HL-60 (cell line): ENCODE data around the gene ZNRF1.

Source experiments
- DNase-seq, 2 experiments: peaks; one replicate each; pipeline ENCODE4 v3.0.0-alpha.2; 2010 to 2020; ENCODE audit warnings: low read depth in 1 of 2, low spot score in 1 of 2
- H3K27ac ChIP-seq: fragments of 250-450 bp; sonication (Bioruptor Pico); replicated peaks from 2 replicates; pipeline ENCODE4 v1.5.1; 2020; ENCODE audit warnings: mild to moderate bottlenecking, moderate library complexity
- H3K27me3 ChIP-seq: fragments of 250-450 bp; sonication (Bioruptor Pico); 2 replicates; pipeline ENCODE4 v1.5.1; 2021; ENCODE audit warnings: mild to moderate bottlenecking, moderate library complexity; ENCODE audit not compliant: insufficient read depth, poor library complexity, severe bottlenecking
- H3K4me3 ChIP-seq: replicated peaks from 2 replicates; pipeline ENCODE4 v1.5.1; 2011; ENCODE audit warnings: mild to moderate bottlenecking, control low read depth, low read length; ENCODE audit not compliant: insufficient read depth
- GABPA ChIP-seq: IDR thresholded peaks from 2 replicates; pipeline ENCODE4 v1.6.1; 2012; ENCODE audit warnings: low read depth
- POLR2AphosphoS5 ChIP-seq: IDR thresholded peaks from 2 replicates; pipeline ENCODE4 v1.6.1; 2012; ENCODE audit warnings: low read depth
- SPI1 ChIP-seq: IDR thresholded peaks from 2 replicates; pipeline ENCODE4 v1.6.1; 2012; ENCODE audit warnings: low read depth, mild to moderate bottlenecking, borderline replicate concordance
- TF ChIP-seq, protein P1 (sequence below): IDR thresholded peaks from 2 replicates; pipeline ENCODE4 v1.6.1; 2012; ENCODE audit warnings: low read depth; ENCODE audit not compliant: insufficient replicate concordance
- TF ChIP-seq, protein P2 (sequence below): IDR thresholded peaks from one replicate; pipeline ENCODE4 v1.5.1; 2011; ENCODE audit warnings: low read length, control low read depth, inconsistent platforms; ENCODE audit not compliant: insufficient read depth

ZNRF1 gene

DNA sequence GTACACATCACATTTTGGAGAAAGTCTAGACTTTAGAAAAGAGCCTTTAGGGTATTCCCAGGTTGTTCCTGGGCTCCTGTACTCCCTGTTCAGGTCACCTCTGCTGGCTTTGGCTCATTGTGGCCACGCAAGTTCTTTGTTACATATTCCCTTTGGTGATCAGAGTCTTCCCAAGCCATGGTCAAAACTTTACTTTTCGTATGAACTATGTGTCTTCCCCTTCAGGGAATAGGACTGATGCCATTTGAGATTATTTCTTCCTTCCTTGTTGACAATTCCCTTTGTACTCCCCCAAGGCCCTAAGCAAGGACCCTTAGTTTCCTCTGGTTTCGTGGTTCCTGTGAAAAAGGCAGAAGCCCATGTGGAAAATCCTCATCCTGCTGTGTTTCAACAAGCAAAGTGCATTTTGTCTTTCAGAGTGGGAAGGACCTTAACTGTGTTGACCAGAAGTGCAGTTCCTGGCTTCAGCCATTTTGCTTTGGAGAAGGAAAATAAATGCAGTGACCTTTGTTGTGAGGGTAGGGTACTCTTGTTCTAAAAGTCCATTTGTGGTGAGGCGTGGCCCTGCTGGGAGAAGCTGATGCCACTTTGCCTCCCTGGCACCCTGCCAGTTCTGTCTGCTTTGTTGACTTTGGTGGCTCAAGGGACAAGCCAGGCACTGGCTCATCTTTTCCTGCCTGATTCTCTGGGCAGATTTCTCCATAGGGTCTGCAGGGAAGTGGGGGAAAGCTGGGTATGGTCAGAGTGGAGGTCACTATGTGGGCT is 55.1 kb downstream of the ZNRF1 start:
- H3K27me3 ChIP-seq: no peaks in the 10 kb centered on the region
- 0 out of 2 replicates have a peak overlapping the region, but pooled peaks have one; percentile 12 for H3K27ac ChIP-seq
- H3K4me3 ChIP-seq: no peak overlapping the region
- peak in 1 of 2 experiments; percentile 55 for DNase-seq
- no peak for TF ChIP-seq GABPA
- TF ChIP-seq, protein P1, sequence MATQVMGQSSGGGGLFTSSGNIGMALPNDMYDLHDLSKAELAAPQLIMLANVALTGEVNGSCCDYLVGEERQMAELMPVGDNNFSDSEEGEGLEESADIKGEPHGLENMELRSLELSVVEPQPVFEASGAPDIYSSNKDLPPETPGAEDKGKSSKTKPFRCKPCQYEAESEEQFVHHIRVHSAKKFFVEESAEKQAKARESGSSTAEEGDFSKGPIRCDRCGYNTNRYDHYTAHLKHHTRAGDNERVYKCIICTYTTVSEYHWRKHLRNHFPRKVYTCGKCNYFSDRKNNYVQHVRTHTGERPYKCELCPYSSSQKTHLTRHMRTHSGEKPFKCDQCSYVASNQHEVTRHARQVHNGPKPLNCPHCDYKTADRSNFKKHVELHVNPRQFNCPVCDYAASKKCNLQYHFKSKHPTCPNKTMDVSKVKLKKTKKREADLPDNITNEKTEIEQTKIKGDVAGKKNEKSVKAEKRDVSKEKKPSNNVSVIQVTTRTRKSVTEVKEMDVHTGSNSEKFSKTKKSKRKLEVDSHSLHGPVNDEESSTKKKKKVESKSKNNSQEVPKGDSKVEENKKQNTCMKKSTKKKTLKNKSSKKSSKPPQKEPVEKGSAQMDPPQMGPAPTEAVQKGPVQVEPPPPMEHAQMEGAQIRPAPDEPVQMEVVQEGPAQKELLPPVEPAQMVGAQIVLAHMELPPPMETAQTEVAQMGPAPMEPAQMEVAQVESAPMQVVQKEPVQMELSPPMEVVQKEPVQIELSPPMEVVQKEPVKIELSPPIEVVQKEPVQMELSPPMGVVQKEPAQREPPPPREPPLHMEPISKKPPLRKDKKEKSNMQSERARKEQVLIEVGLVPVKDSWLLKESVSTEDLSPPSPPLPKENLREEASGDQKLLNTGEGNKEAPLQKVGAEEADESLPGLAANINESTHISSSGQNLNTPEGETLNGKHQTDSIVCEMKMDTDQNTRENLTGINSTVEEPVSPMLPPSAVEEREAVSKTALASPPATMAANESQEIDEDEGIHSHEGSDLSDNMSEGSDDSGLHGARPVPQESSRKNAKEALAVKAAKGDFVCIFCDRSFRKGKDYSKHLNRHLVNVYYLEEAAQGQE: no peak
- TF ChIP-seq, protein P2, sequence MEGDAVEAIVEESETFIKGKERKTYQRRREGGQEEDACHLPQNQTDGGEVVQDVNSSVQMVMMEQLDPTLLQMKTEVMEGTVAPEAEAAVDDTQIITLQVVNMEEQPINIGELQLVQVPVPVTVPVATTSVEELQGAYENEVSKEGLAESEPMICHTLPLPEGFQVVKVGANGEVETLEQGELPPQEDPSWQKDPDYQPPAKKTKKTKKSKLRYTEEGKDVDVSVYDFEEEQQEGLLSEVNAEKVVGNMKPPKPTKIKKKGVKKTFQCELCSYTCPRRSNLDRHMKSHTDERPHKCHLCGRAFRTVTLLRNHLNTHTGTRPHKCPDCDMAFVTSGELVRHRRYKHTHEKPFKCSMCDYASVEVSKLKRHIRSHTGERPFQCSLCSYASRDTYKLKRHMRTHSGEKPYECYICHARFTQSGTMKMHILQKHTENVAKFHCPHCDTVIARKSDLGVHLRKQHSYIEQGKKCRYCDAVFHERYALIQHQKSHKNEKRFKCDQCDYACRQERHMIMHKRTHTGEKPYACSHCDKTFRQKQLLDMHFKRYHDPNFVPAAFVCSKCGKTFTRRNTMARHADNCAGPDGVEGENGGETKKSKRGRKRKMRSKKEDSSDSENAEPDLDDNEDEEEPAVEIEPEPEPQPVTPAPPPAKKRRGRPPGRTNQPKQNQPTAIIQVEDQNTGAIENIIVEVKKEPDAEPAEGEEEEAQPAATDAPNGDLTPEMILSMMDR: no peak
- TF ChIP-seq SPI1: no peak
- TF ChIP-seq POLR2AphosphoS5: no peak

DNA sequence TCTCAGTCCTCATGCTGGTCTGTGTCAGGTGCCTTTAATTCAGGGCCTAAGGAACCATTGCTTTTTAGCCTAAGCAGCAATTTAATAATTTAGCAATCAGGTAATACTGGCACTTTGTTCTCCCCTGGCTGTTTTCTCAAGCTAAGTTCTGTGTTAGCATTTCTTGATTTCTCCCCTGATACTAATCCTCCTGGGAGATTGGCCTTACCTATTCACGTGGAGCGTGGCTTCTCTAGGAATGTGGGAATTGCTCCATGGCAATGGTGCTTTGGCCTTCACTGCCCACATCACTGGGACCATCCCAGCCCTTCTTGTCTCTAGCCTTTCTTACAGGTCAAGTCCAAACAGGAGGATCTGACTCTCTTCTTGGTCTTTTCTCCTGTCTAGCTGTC is 55.7 kb downstream of the ZNRF1 start:
- no peak overlapping the region for H3K27ac ChIP-seq
- H3K27me3 ChIP-seq: no peaks in the 10 kb centered on the region
- DNase-seq: no peak
- TF ChIP-seq GABPA (no peak), SPI1 (no peak), POLR2AphosphoS5 (no peak)
- TF ChIP-seq, protein P2: no peak
- TF ChIP-seq, protein P1: no peak
- no peak overlapping the region for H3K4me3 ChIP-seq

DNA sequence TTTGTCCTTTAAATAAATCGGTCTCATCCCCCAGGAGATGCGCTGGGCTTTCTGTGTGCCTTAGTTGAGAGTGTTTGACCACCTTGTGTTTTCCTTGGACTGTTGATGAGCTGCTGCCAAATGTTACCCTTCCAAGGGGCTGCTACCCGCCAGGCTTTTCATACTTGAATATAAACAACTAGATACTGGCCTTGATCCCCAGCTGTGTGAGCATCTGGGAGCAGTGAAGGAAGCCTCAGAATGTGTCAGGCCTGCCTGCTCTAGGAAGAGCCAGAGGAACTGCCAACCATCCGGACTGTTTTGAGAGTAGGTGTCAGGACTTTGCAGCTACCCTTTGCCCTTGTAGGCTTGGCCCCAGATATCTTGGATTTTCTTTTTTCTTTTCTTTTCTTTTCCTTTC is 60.0 kb downstream of the ZNRF1 start:
- DNase-seq: no peak
- Histone ChIP-seq H3K4me3 (no peak overlapping the region), H3K27ac (no peak overlapping the region), H3K27me3 (no peaks in the 10 kb centered on the region)
- TF ChIP-seq POLR2AphosphoS5: no peak
- TF ChIP-seq, protein P2: no peak
- TF ChIP-seq, protein P1: no peak
- no peak for TF ChIP-seq GABPA
- no peak for TF ChIP-seq SPI1
